Measurements from ENCODE around the gene ZNF385B. TPM values are rescaled to one million over a fixed set of nuclear protein-coding genes. Genes with fewer than 3 reads are reported as not detected.
"Not testable (repeated sequence)": the region's sequence is repeated elsewhere in the genome, so short reads cannot be mapped to it uniquely, and the experiment has no call there.

The ZNF385B gene
- total RNA-seq, 2 donors from 2014 or later: 2.0 to 6.2 TPM

DNA sequence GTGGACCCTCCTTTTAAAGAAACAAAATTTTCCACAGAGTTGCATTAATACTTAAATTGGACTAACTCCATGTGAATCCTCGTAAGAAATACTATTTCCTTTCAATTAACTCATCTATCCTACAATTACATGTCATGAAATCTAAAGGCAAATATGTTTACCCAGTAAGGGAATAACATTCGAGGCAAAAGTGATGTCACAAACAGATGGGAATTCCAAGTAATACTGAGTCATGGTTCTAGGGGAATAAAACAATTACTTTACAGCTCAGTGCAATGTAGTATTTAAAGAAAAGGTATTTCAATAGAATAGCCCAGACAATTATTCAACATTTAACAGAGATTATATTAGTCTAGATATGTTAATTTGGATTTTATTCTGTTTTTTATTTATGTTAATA lies 205.8 kb downstream of the ZNF385B start:
- DNase-seq (ENCODE audit: low spot score): no peak
- intact Hi-C loops (cut with DNase I): no loop called here

DNA sequence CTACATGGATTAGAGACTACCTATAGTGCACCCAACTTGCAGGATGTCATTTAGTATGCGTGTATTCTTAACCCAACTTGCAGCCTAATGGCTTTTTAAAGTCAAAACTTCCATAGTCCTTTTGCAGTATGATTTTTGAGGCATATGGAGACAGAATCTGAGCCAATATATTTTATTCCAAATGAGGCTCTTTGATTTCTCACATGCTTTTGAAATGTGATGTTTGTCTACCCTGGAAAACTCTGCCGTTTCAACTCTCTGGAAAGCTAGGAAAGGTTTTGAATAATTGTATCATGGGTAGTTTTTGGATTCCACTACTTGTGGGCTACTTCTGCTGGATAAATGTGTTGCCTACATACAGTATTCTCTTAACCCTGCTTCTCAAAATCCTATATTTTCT lies 206.6 kb downstream of the ZNF385B start:
- intact Hi-C loops (cut with DNase I): no loop called here
- no peak for DNase-seq (ENCODE audit: low spot score)

DNA sequence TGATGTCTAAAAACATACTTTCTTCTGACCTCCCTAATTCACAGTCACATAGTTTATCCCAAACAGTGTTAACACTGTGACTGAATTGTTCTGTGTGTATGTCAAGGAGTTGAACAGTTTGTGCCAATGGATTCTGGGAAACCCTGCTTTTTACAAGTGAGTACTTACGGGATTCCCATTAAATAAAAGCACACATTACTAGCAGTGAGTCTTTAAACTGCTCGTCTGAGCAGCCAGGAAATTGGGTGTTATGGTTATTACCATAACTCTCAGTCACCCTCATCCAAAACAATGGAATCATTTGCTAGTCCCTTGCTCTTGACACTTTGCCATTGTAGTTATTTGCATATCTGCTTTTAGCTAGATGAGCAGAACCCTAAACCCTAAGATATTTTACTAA lies 209.1 kb downstream of the ZNF385B start:
- intact Hi-C loops (cut with DNase I): no loop called here
- no peak for DNase-seq (ENCODE audit: low spot score)

GRCh38 chr2:179650420-179650819 lies 211.0 kb downstream of the ZNF385B start:
- intact Hi-C loops (cut with DNase I): no loop called here
- no peak for DNase-seq (ENCODE audit: low spot score)

DNA sequence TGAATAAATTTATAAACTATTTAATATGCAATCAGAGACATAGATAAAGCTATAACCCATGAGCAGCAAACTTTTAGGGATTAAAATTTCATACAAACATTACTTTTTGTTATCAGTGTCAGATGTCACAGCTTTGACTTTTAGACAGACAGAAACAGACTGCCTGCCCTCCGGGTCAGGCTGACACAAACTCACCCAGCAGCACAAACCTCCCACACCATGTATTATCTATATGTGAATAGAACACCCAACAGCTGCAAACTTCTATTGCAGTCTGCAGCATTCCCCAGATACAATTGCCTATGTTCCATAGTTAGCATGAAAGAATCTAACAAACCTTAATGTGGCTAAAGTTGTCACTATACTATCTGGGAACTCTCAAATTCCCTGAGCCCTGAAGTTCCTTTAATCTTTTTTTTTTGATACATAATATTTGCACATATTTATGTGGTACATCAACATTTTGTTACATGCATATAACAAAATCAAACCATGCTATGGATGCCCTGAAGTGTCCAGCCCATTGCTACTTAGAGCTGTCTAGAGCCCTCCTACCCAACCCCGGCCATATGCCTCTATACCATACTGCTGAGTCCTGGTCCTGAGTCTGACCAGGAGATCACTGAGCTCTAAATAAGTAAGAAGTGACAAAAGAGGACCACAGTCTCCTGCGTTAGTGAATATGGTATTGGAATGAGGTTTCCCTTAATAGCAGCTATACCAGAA lies 214.4 kb downstream of the ZNF385B start:
- intact Hi-C loops (cut with DNase I): no loop called here
- no peak for DNase-seq (ENCODE audit: low spot score)

GRCh38 chr2:179646173-179646769 lies 215.1 kb downstream of the ZNF385B start:
- intact Hi-C loops (cut with DNase I): no loop called here

DNA sequence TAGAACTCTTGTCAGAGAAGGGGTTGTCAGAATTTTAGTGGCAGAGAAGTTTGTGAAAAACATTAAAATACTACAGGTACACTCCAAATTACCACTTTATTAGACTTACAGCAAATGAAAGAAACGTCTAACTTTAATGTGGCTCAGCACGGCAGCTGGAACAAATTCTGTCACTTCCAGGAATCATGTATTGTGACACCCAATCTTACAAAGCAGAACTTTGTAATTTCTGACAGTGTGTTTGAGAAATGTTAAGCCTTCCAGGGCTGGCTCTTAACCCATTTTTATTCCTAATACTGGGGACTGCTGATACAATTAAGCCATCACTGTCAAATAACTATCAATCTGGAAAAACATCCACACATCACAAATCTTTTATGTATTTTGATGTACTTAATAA lies 216.4 kb downstream of the ZNF385B start:
- no peak for DNase-seq (ENCODE audit: low spot score)
- intact Hi-C loops (cut with DNase I): no loop called here

More at GRCh38 chr2:179646173-179646769, 215.1 kb downstream of the ZNF385B start:
- no peak for DNase-seq (ENCODE audit: low spot score)

DNA sequence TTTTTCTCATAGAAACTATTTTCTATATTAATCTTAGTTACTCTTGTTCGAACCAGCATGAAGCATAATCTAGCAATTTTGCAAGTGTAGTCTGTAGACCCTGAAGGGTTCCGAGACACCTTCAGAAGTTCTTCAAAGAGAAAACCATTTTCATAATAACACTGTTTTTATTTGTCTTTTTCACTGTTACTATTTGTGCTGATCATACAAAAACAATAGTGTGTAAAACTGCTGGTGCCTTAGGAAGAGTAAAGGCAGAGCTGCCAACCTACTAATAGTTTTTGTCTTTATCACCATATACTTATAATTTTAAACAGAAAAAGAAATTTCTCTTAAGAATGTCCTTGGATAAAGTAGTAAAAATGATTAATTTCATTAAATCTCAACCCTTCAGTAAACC lies 218.9 kb downstream of the ZNF385B start:
- intact Hi-C loops (cut with DNase I): no loop called here
- no peak for DNase-seq (ENCODE audit: low spot score)

- intact Hi-C loops (cut with DNase I): no loop called here
- no peak for DNase-seq (ENCODE audit: low spot score)
Observed at GRCh38 chr2:179636995-179637394, 224.4 kb downstream of the ZNF385B start.

DNA sequence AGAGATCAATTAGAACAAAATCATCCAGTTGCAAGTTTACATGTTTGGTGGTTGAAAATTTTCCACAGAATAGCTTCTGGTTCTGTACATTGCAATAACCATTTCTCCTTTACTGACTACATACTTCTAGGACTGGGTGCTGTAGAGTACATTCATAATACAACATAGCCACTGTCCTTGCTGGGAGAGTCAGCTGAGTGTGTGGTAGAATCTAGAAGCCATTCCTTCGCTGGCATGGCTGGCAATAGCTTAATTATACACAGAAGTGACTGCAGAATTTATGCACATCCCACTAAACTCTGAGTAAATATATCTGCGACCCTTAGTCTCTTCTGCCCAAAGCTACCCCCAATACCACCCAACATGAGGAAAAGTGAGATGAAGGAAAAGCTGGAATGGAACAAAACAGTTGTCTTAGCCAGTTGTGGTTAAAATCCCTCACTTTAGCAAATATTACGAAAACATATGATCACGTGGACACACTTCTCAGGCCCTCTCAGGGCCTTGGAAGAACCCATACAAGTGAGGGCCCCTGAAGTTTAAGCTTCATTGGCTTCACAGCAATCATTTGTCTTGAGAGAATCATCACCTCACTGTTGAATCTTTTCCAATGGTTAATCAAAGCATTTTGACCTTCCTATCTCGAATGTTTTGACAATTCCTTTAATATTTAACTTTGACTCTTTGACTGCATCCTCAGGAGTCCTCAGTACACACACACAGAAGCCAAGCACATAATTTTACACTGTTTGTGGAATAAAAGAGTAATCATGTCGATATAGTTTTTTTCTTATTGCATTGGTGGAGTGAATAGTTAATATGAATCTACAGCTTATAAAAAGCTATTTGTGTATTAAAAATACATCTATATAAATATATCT lies 225.1 kb downstream of the ZNF385B start:
- DNase-seq (ENCODE audit: low spot score): no peak
- intact Hi-C loops (cut with DNase I): no loop called here

DNA sequence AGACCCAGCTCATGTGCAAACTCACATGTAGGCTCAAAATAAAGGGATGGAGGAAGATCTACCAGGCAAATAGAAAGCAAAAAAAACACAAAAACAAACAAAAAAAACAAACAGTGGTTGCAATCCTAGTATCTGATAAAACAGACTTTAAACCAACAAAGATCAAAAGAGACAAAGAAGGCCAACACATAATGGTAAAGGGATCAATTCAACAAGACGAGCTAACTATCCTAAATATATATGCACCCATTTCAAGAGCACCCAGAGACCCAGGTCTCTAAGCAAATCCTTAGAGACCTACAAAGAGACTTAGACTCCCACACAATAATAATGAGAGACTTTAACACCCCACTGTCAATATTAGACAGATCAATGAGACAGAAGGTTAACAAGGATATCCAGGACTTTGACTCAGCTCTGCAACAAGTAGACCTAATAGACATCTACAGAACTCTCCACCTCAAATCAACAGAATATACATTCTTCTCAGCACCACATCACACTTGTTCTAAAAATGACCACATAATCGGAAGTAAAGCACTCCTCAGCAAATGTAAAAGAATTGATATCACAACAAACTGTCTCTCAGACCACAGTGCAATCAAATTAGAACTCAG lies 229.5 kb downstream of the ZNF385B start:
- intact Hi-C loops (cut with DNase I); DNase-seq (ENCODE audit: low spot score): not testable (repeated sequence)

GRCh38 chr2:179629776-179630175 lies 231.6 kb downstream of the ZNF385B start:
- intact Hi-C loops (cut with DNase I): not testable (repeated sequence)

DNA sequence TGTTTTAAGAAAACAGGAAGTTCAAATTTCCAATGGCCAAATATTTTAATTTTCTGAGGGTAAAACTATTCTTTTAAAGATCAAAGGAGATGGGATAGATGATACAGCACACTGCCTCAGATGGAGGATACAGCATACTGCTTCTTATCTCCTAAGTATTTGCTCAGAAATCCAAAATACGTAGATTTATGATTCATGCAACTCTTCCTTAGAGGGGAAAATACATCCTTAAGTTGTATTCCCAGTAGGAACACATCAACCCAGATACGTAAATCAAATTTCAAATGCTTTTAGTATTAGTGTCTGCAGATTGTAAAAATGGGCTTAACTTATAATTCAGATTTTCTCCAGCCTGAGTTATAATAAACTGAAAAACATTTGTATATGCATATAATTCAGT lies 235.2 kb downstream of the ZNF385B start:
- intact Hi-C loops (cut with DNase I): no loop called here
- no peak for DNase-seq (ENCODE audit: low spot score)

More at GRCh38 chr2:179629776-179630175, 231.6 kb downstream of the ZNF385B start:
- DNase-seq (ENCODE audit: low spot score): not testable (repeated sequence)

DNA sequence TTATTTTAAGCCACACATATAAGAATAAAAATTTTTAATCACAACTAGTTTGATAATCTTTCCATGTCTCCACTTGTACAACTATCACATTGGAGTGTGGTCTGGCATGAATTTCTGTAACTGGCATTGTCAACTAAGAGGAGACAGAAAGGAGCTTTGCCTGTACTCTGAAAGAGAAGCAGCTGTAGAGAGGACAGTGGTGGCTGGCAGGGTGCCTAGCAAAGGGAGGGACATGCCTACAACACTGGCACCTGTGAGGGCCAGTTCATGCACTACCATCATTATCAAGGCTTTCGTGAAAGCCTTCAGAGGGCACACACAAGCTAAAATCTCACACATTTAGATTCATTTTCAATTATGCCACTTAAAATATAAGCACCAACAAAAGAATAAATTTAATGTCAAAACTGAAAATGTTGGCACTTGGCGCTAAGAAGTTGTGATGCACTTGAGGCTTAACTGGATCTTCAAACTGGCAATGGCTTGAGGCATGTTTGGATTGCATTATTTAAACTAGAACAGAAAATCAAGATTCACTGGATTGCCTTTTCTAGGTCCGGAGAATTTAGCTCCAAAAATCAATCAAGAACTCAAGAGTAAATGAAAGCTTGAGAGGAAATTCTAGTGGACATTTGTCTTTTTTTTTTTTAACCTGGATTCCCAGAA lies 238.6 kb downstream of the ZNF385B start:
- DNase-seq (ENCODE audit: low spot score): no peak
- intact Hi-C loops (cut with DNase I): no loop called here

- intact Hi-C loops (cut with DNase I): no loop called here
- no peak for DNase-seq (ENCODE audit: low spot score)
Observed at GRCh38 chr2:179622112-179622511, 239.3 kb downstream of the ZNF385B start.

GRCh38 chr2:179619947-179620467 lies 241.4 kb downstream of the ZNF385B start:
- no peak for DNase-seq (ENCODE audit: low spot score)
- intact Hi-C loops (cut with DNase I): no loop called here

- no peak for DNase-seq (ENCODE audit: low spot score)
- intact Hi-C loops (cut with DNase I): no loop called here
Observed at GRCh38 chr2:179614121-179614520, 247.3 kb downstream of the ZNF385B start.

DNA sequence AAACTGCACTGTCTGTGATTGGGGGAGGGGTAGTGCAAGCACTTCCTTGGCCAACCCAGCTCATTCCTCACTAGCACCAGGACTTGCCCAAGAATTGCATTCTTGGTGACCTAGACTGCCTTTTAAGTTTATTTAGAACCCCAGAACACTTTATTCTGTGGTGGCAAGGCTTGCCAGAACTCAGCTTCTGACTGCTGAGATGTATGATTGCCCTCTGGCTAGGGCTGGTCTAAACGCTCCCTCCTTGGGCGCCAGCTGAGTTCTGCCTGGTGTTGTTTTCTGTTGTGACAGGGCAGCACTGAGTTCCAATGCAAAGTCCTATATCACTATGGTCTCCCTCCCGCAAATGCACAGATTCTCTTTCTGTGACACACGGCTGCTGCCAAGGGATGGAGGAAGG lies 247.7 kb downstream of the ZNF385B start:
- intact Hi-C loops (cut with DNase I): no loop called here
- no peak for DNase-seq (ENCODE audit: low spot score)

DNA sequence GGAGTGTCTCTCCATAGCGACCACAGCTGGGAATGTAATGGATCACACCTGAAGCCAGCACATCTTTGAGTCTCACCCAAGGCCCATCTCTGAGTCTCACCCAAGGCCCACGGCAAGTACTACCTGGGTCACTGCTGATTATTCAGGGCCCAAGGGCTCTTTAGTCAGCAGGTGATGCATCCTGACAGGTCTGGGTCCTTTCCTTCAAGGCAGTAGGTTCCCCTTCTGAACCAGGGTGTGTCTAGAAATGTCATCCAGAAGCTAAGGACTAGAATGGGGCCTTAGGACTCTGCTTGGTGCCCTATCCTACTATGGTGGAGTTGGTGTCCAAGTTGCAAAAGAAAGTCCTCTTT lies 248.1 kb downstream of the ZNF385B start:
- no peak for DNase-seq (ENCODE audit: low spot score)
- intact Hi-C loops (cut with DNase I): no loop called here

Measured in posterior vena cava (tissue), 2 donors.